H9 (cell line): ENCODE data around the gene NUCB2. TPM values are rescaled to one million over a fixed set of nuclear protein-coding genes. Genes with fewer than 3 reads are reported as not detected.

ENCODE experiments used
- DNase-seq: peaks from one replicate; pipeline ENCODE4 v3.0.0-alpha.2; 2017
- H2AFZ ChIP-seq: one replicate; pipeline ENCODE4 v1.6.1; 2013; ENCODE audit warnings: mild to moderate bottlenecking, low read length, control low read depth, moderate library complexity
- H2AK5ac ChIP-seq: 2 replicates; pipeline ENCODE4 v1.6.1; 2013; ENCODE audit warnings: low read length, control low read depth, mixed read lengths; ENCODE audit not compliant: insufficient read length
- H2BK120ac ChIP-seq: one replicate; pipeline ENCODE4 v1.6.1; 2013; ENCODE audit warnings: low read depth, mild to moderate bottlenecking, low read length, control low read depth, inconsistent platforms; ENCODE audit not compliant: poor library complexity, severe bottlenecking
- H2BK12ac ChIP-seq: 2 replicates; pipeline ENCODE4 v1.6.1; 2013; ENCODE audit warnings: low read length, control low read depth, mixed read lengths, low read depth; ENCODE audit not compliant: insufficient read length
- H2BK15ac ChIP-seq: 2 replicates; pipeline ENCODE4 v1.6.1; 2013; ENCODE audit warnings: low read depth, low read length, control low read depth
- H2BK20ac ChIP-seq: one replicate; pipeline ENCODE4 v1.6.1; 2013; ENCODE audit warnings: low read depth, mild to moderate bottlenecking, low read length, control low read depth, inconsistent platforms; ENCODE audit not compliant: poor library complexity, severe bottlenecking
- H2BK5ac ChIP-seq: 2 replicates; pipeline ENCODE4 v1.6.1; 2013; ENCODE audit warnings: low read length, control low read depth, mixed read lengths; ENCODE audit not compliant: insufficient read length
- H3K14ac ChIP-seq: 2 replicates; pipeline ENCODE4 v1.6.1; 2013; ENCODE audit warnings: low read length, control low read depth; ENCODE audit not compliant: insufficient read depth
- H3K18ac ChIP-seq: 2 replicates; pipeline ENCODE4 v1.6.1; 2013; ENCODE audit warnings: low read depth, mild to moderate bottlenecking, mixed read lengths, low read length, control low read depth; ENCODE audit not compliant: insufficient read length
- H3K23ac ChIP-seq: 2 replicates; pipeline ENCODE4 v1.6.1; 2013; ENCODE audit warnings: low read length, control low read depth, mixed read lengths, low read depth; ENCODE audit not compliant: insufficient read length
- H3K23me2 ChIP-seq: 2 replicates; pipeline ENCODE4 v1.6.1; 2013; ENCODE audit warnings: low read depth, mild to moderate bottlenecking, mixed read lengths, low read length, control low read depth; ENCODE audit not compliant: insufficient read length, poor library complexity, severe bottlenecking
- H3K27ac ChIP-seq: 2 replicates; pipeline ENCODE4 v1.5.1; 2013; ENCODE audit warnings: low read length, control low read depth, mixed read lengths, low read depth; ENCODE audit not compliant: insufficient read length
- H3K27me3 ChIP-seq: 2 replicates; pipeline ENCODE4 v1.6.1; 2013; ENCODE audit warnings: low read length, control low read depth, inconsistent platforms; ENCODE audit not compliant: insufficient read depth
- H3K4ac ChIP-seq: 2 replicates; pipeline ENCODE4 v1.6.1; 2013; ENCODE audit warnings: low read depth, mild to moderate bottlenecking, control low read depth, inconsistent platforms, low read length, moderate library complexity
- H3K4me1 ChIP-seq: 2 replicates; pipeline ENCODE4 v1.6.1; 2013; ENCODE audit warnings: low read length, control low read depth, inconsistent platforms; ENCODE audit not compliant: insufficient read depth
- H3K4me2 ChIP-seq: 2 replicates; pipeline ENCODE4 v1.6.1; 2013; ENCODE audit warnings: low read length, control low read depth, mixed read lengths; ENCODE audit not compliant: insufficient read length, insufficient read depth
- H3K56ac ChIP-seq: 2 replicates; pipeline ENCODE4 v1.6.1; 2013; ENCODE audit warnings: low read depth, mild to moderate bottlenecking, mixed read lengths, low read length, control low read depth; ENCODE audit not compliant: insufficient read length
- H3K79me1 ChIP-seq: 2 replicates; pipeline ENCODE4 v1.6.1; 2013; ENCODE audit warnings: low read depth, mild to moderate bottlenecking, moderate library complexity, low read length, control low read depth, inconsistent platforms; ENCODE audit not compliant: insufficient read depth, poor library complexity, severe bottlenecking
- H3K79me2 ChIP-seq: 2 replicates; pipeline ENCODE4 v1.6.1; 2013; ENCODE audit warnings: low read length, control low read depth, inconsistent platforms; ENCODE audit not compliant: insufficient read depth
- H3K9ac ChIP-seq: 2 replicates; pipeline ENCODE4 v1.6.1; 2013; ENCODE audit warnings: low read length, control low read depth, mixed read lengths; ENCODE audit not compliant: insufficient read length; ENCODE audit errors: extremely low read depth
- H3K9me3 ChIP-seq: one replicate; pipeline ENCODE4 v1.6.1; 2013; ENCODE audit warnings: low read depth, low read length, inconsistent platforms; ENCODE audit not compliant: control insufficient read depth
- H3T11ph ChIP-seq: one replicate; pipeline ENCODE4 v1.6.1; 2013; ENCODE audit warnings: mild to moderate bottlenecking, low read length, control low read depth, inconsistent platforms
- H4K20me1 ChIP-seq: one replicate; pipeline ENCODE4 v1.6.1; 2013; ENCODE audit not compliant: control insufficient read depth, insufficient read length, insufficient read depth
- H4K5ac ChIP-seq: 2 replicates; pipeline ENCODE4 v1.6.1; 2013; ENCODE audit warnings: low read depth, mild to moderate bottlenecking, mixed read lengths, low read length, control low read depth; ENCODE audit not compliant: insufficient read length
- H4K8ac ChIP-seq: replicated peaks from 2 replicates; pipeline ENCODE4 v1.6.1; 2013; ENCODE audit warnings: low read length, control low read depth, mixed read lengths, low read depth; ENCODE audit not compliant: insufficient read length
- H4K91ac ChIP-seq: 2 replicates; pipeline ENCODE4 v1.6.1; 2013; ENCODE audit warnings: low read depth, mild to moderate bottlenecking, moderate library complexity, mixed read lengths, low read length, control low read depth; ENCODE audit not compliant: insufficient read length
- H3K27ac Mint-ChIP-seq, 3 experiments: 2 replicates in 2 of 3; 3 replicates in 1 of 3; pipeline ENCODE4 v1.8.0; 2020 to 2021; ENCODE audit warnings: mixed read lengths in 3 of 3, mild to moderate bottlenecking in 1 of 3, moderate library complexity in 1 of 3
- H3K27me3 Mint-ChIP-seq: 2 replicates; pipeline ENCODE4 v1.8.0; 2021; ENCODE audit warnings: low read depth, mild to moderate bottlenecking, moderate library complexity, mixed read lengths
- H3K36me3 Mint-ChIP-seq, 3 experiments: 2 replicates in 2 of 3; 3 replicates in 1 of 3; pipeline ENCODE4 v1.8.0; 2020 to 2021; ENCODE audit warnings: low read depth in 3 of 3, mixed read lengths in 3 of 3; ENCODE audit not compliant: insufficient read depth in 1 of 3
- H3K4me1 Mint-ChIP-seq, 2 experiments: 2 replicates each; pipeline ENCODE4 v1.8.0; 2020; ENCODE audit warnings: mixed read lengths in 2 of 2
- H3K4me3 Mint-ChIP-seq, 2 experiments: 2 replicates in 1 of 2; 3 replicates in 1 of 2; pipeline ENCODE4 v1.8.0; 2020 to 2021; ENCODE audit warnings: mild to moderate bottlenecking in 2 of 2, mixed read lengths in 2 of 2, moderate library complexity in 1 of 2
- H3K9me3 Mint-ChIP-seq, 2 experiments: 2 replicates in 1 of 2; 3 replicates in 1 of 2; pipeline ENCODE4 v1.8.0; 2020; ENCODE audit warnings: mild to moderate bottlenecking in 2 of 2, mixed read lengths in 2 of 2, moderate library complexity in 1 of 2
- CTCF ChIP-seq: fragments of 200-600 bp; sonication (generic); conservative IDR thresholded peaks from 3 replicates; pipeline ENCODE4 v1.8.0; 2021; ENCODE audit warnings: antibody characterized with exemption, mild to moderate bottlenecking
- WGBS: extraction: QIAGEN DNeasy Blood & Tissue Kit; methylation state at CpG from one replicate; pipeline ENCODE4 v1.1.7; 2013; ENCODE audit warnings: missing lambda C conversion rate, low lambda C conversion rate, mixed read lengths; ENCODE audit not compliant: insufficient read length; ENCODE audit errors: extremely low coverage; 5-methylcytosine and 5-hydroxymethylcytosine counted together
- total RNA-seq: library from RNA; stranded (reverse); gene quantifications from 2 replicates; pipeline ENCODE4 v1.2.1, GENCODE V29; 2021

Gene NUCB2
- total RNA-seq, 1 experiment from 2014 or later = 29.1 TPM

DNA sequence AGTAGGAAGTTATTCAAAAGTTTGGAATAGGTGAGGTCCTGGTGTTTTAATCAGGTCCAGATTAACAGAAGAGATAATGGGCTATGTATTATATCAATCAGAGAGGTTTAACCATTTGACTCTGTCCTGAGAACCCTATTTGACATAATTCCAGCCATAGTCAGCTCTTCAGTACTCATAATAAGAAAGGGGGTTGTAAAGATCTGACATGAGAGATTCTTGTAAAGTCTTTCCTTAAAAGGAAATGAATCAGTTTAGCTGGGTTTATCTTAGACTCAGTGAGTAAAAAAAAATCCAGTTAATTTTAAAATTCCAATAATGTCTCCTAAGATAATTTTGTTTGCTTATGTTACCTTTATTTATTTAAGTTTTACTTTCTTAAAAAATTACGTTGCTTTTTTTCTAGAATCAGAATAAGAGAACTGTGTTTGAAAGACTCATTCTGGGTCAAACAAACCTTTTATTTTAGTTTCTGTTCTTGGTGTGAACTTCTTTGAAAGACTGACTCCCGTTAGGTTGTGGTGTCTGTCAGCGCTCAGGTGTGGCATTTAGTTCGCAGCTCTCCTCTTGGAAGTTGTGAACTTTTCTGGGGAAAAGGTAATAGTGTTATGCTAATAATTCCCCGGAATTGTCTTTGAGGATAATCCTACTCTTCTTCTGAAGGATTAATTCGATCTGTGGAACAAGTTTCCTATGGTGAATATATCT, 20.5 kb downstream of the NUCB2 start:
- no peak overlapping the region for H3K14ac ChIP-seq
- no peaks in the 10 kb centered on the region for H3K9me3 ChIP-seq
- no peaks in the 10 kb centered on the region for H4K20me1 ChIP-seq
- peaks cover 0 to under 1% (median 0%) of the 10 kb centered on the region in 3 experiments; a peak in 1 of 7 replicates for H3K36me3 Mint-ChIP-seq
- H4K5ac ChIP-seq = no peak overlapping the region
- TF ChIP-seq CTCF = no peak
- no peaks in the 10 kb centered on the region for H3K9me3 Mint-ChIP-seq
- H3K23ac ChIP-seq = no peak overlapping the region
- no peaks in the 10 kb centered on the region for H3K27me3 Mint-ChIP-seq
- no peak overlapping the region for H3K18ac ChIP-seq
- H2AK5ac ChIP-seq = no peak overlapping the region
- H3K4me1 ChIP-seq = no peaks in the 10 kb centered on the region
- no peak overlapping the region for H3K4ac ChIP-seq
- H2AFZ ChIP-seq = no peak overlapping the region
- no peak overlapping the region for H3K27ac ChIP-seq
- no peak overlapping the region for H3K4me2 ChIP-seq
- H2BK20ac ChIP-seq = no peak overlapping the region
- no peak overlapping the region for H2BK5ac ChIP-seq
- H3K4me3 Mint-ChIP-seq = no peak overlapping the region
- H3K79me2 ChIP-seq = no peaks in the 10 kb centered on the region
- H3K23me2 ChIP-seq = no peaks in the 10 kb centered on the region
- H4K91ac ChIP-seq = no peak overlapping the region
- no peaks in the 10 kb centered on the region for H3K4me1 Mint-ChIP-seq
- DNase-seq = no peak
- H3K9ac ChIP-seq = no peak overlapping the region
- H3K27me3 ChIP-seq = no peaks in the 10 kb centered on the region
- H3T11ph ChIP-seq = no peak overlapping the region
- no peaks in the 10 kb centered on the region for H3K79me1 ChIP-seq
- no peak overlapping the region for H2BK15ac ChIP-seq
- WGBS = no CpG with 5 or more reads among the region's 6 CpGs
- H2BK120ac ChIP-seq = no peak overlapping the region
- H3K27ac Mint-ChIP-seq = no peak overlapping the region
- H3K56ac ChIP-seq = no peak overlapping the region
- H2BK12ac ChIP-seq = no peak overlapping the region
- no peak overlapping the region for H4K8ac ChIP-seq
